Measurements from ENCODE around the gene LRTM2.

Gene LRTM2

GRCh38 chr12:1821805-1822204 is 1.4 kb downstream of the LRTM2 start:
- no peak overlapping the region for H3K4me3 ChIP-seq (ENCODE audit: low read depth in 1 of 2, low read length in 1 of 2)
- no peaks in the 10 kb centered on the region for H3K9me3 ChIP-seq
- no peak overlapping the region for H3K27ac ChIP-seq
- no peaks in the 10 kb centered on the region for H3K4me1 ChIP-seq (ENCODE audit: control insufficient read depth in 1 of 2, insufficient read depth in 1 of 2, low read depth in 1 of 2, low read length in 1 of 2)
- peaks cover 55% of the 10 kb centered on the region for H3K27me3 ChIP-seq
- TF ChIP-seq CTCF (IDR thresholded peaks at IDR 0.05), result no peak
- H3K36me3 ChIP-seq, result no peaks in the 10 kb centered on the region

- Histone ChIP-seq H3K4me1 (ENCODE audit: control insufficient read depth in 1 of 2, insufficient read depth in 1 of 2, low read depth in 1 of 2, low read length in 1 of 2) (no peaks in the 10 kb centered on the region), H3K4me3 (ENCODE audit: low read depth in 1 of 2, low read length in 1 of 2) (no peak overlapping the region), H3K27me3 (peaks cover 56% of the 10 kb centered on the region), H3K27ac (no peak overlapping the region), H3K36me3 (no peaks in the 10 kb centered on the region), H3K9me3 (no peaks in the 10 kb centered on the region)
- no peak for TF ChIP-seq CTCF (IDR thresholded peaks at IDR 0.05)
Observed at GRCh38 chr12:1822699-1823098, 2.3 kb downstream of the LRTM2 start.

- Histone ChIP-seq H3K36me3 (no peaks in the 10 kb centered on the region), H3K27ac (no peak overlapping the region), H3K4me1 (ENCODE audit: control insufficient read depth in 1 of 2, insufficient read depth in 1 of 2, low read depth in 1 of 2, low read length in 1 of 2) (no peaks in the 10 kb centered on the region), H3K9me3 (no peaks in the 10 kb centered on the region), H3K4me3 (ENCODE audit: low read depth in 1 of 2, low read length in 1 of 2) (no peak overlapping the region), H3K27me3 (peaks cover 60% of the 10 kb centered on the region)
- TF ChIP-seq CTCF (IDR thresholded peaks at IDR 0.05), result no peak
Observed at GRCh38 chr12:1823237-1823636, 2.9 kb downstream of the LRTM2 start.

- H3K4me1 ChIP-seq (ENCODE audit: control insufficient read depth in 1 of 2, insufficient read depth in 1 of 2, low read depth in 1 of 2, low read length in 1 of 2), result no peaks in the 10 kb centered on the region
- no peak overlapping the region for H3K4me3 ChIP-seq (ENCODE audit: low read depth in 1 of 2, low read length in 1 of 2)
- TF ChIP-seq CTCF (IDR thresholded peaks at IDR 0.05), result no peak
- no peak overlapping the region for H3K27ac ChIP-seq
- no peaks in the 10 kb centered on the region for H3K36me3 ChIP-seq
- H3K27me3 ChIP-seq, result peaks cover 63% of the 10 kb centered on the region
- no peaks in the 10 kb centered on the region for H3K9me3 ChIP-seq
Observed at GRCh38 chr12:1825382-1826102, 5.2 kb downstream of the LRTM2 start.

- H3K27me3 ChIP-seq, result peaks cover 63% of the 10 kb centered on the region
- H3K36me3 ChIP-seq, result no peaks in the 10 kb centered on the region
- no peaks in the 10 kb centered on the region for H3K4me1 ChIP-seq (ENCODE audit: control insufficient read depth in 1 of 2, insufficient read depth in 1 of 2, low read depth in 1 of 2, low read length in 1 of 2)
- no peak overlapping the region for H3K4me3 ChIP-seq (ENCODE audit: low read depth in 1 of 2, low read length in 1 of 2)
- H3K27ac ChIP-seq, result no peak overlapping the region
- no peak for TF ChIP-seq CTCF (IDR thresholded peaks at IDR 0.05)
- no peaks in the 10 kb centered on the region for H3K9me3 ChIP-seq
Observed at GRCh38 chr12:1826401-1826800, 6.0 kb downstream of the LRTM2 start.
